Measurements from ENCODE around the gene PF4V1.
A peak's percentile ranks its signal among the peaks of the same experiment; 100 is the strongest.

PF4V1 gene

GRCh38 chr4:73836373-73837279, 16.5 kb upstream of the PF4V1 start, which contains the start of gene CXCL6:
Gene CXCL6, plus strand, starts transcription at chr4:73836678. Its CDS starts 73 bp downstream, at chr4:73836751.
- no peaks in the 10 kb centered on the region for H3K27me3 ChIP-seq (ENCODE audit: insufficient read depth, poor library complexity, severe bottlenecking)
- DNase-seq (ENCODE audit: low spot score) (no peak), ATAC-seq (ENCODE audit: low read depth) (peak; percentile 39; the same call in 2 of the 3 replicates)
- H3K4me1 ChIP-seq (ENCODE audit: insufficient read depth, poor library complexity, severe bottlenecking) = peaks cover 16% of the 10 kb centered on the region
- no peak for TF ChIP-seq CTCF (IDR thresholded peaks at IDR 0.05; ENCODE audit: poor library complexity, severe bottlenecking)
- H3K36me3 ChIP-seq (ENCODE audit: low read depth) = no peaks in the 10 kb centered on the region
- H3K9me3 ChIP-seq (ENCODE audit: severe bottlenecking) = no peaks in the 10 kb centered on the region
- H3K4me3 ChIP-seq (ENCODE audit: severe bottlenecking) = no peak within 1 kb of the TSS
- no peak within 1 kb of the TSS for H3K27ac ChIP-seq (ENCODE audit: poor library complexity, severe bottlenecking)

- no peak overlapping the region for H3K27ac ChIP-seq (ENCODE audit: poor library complexity, severe bottlenecking)
- H3K27me3 ChIP-seq (ENCODE audit: insufficient read depth, poor library complexity, severe bottlenecking) = no peaks in the 10 kb centered on the region
- H3K4me1 ChIP-seq (ENCODE audit: insufficient read depth, poor library complexity, severe bottlenecking) = peaks cover 34% of the 10 kb centered on the region
- H3K4me3 ChIP-seq (ENCODE audit: severe bottlenecking) = no peak overlapping the region
- H3K36me3 ChIP-seq (ENCODE audit: low read depth) = no peaks in the 10 kb centered on the region
- TF ChIP-seq CTCF (IDR thresholded peaks at IDR 0.05; ENCODE audit: poor library complexity, severe bottlenecking) = no peak
- ATAC-seq (ENCODE audit: low read depth) (no peak), DNase-seq (ENCODE audit: low spot score) (no peak)
- no peaks in the 10 kb centered on the region for H3K9me3 ChIP-seq (ENCODE audit: severe bottlenecking)
Measured at GRCh38 chr4:73839071-73839470, 14.0 kb upstream of the PF4V1 start.

- Histone ChIP-seq H3K27ac (ENCODE audit: poor library complexity, severe bottlenecking) (no peak overlapping the region), H3K4me1 (ENCODE audit: insufficient read depth, poor library complexity, severe bottlenecking) (peaks cover 41% of the 10 kb centered on the region), H3K27me3 (ENCODE audit: insufficient read depth, poor library complexity, severe bottlenecking) (no peaks in the 10 kb centered on the region), H3K36me3 (ENCODE audit: low read depth) (no peaks in the 10 kb centered on the region), H3K4me3 (ENCODE audit: severe bottlenecking) (no peak overlapping the region), H3K9me3 (ENCODE audit: severe bottlenecking) (no peaks in the 10 kb centered on the region)
- TF ChIP-seq CTCF (IDR thresholded peaks at IDR 0.05; ENCODE audit: poor library complexity, severe bottlenecking) = no peak
- DNase-seq (ENCODE audit: low spot score) (no peak), ATAC-seq (ENCODE audit: low read depth) (no peak)
Measured at GRCh38 chr4:73839715-73840114, 13.4 kb upstream of the PF4V1 start.

GRCh38 chr4:73841243-73841925, 11.7 kb upstream of the PF4V1 start:
- Histone ChIP-seq H3K36me3 (ENCODE audit: low read depth) (no peaks in the 10 kb centered on the region), H3K27me3 (ENCODE audit: insufficient read depth, poor library complexity, severe bottlenecking) (no peaks in the 10 kb centered on the region), H3K27ac (ENCODE audit: poor library complexity, severe bottlenecking) (peak overlapping the region; percentile 80), H3K9me3 (ENCODE audit: severe bottlenecking) (no peaks in the 10 kb centered on the region), H3K4me3 (ENCODE audit: severe bottlenecking) (no peak overlapping the region), H3K4me1 (ENCODE audit: insufficient read depth, poor library complexity, severe bottlenecking) (peaks cover 43% of the 10 kb centered on the region)
- no peak for TF ChIP-seq CTCF (IDR thresholded peaks at IDR 0.05; ENCODE audit: poor library complexity, severe bottlenecking)
- no peak; the same call in 2 of the 3 replicates for ATAC-seq (ENCODE audit: low read depth)
- no peak for DNase-seq (ENCODE audit: low spot score)

All from RWPE2 (cell line).